ENCODE data around the gene RRAGD. TPM values are rescaled to one million over a fixed set of nuclear protein-coding genes. Genes with fewer than 3 reads are reported as not detected.

RRAGD gene
- total and polyA plus RNA-seq, 2 of the 8 experiments (the other 6 are each of a cell fraction or from before 2014, with no cell fraction given), result 7.2 to 30.8 TPM

DNA sequence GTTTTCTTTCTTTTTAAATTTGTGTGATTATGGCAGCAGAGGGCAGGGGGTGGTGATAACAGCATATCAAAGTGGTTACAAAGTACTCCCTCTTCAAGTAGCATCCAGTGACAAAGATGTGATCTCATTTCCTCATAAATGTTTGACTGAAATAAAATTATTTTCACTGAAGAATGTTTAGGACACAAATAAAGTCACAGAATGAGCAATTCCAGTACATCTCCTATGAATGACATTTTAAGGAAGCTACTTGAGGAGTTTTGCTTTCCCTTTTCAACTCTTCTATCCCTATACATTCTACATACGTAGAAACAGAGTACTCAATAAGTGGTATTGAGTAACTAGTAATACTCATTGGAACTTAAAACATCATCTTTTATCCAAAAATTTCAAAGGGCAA is 83.1 kb downstream of the RRAGD start (continued):
- TF ChIP-seq CTCF (IDR thresholded peaks at IDR 0.05; ENCODE audit: control extremely low read depth in 1 of 3, insufficient read depth in 1 of 3, low read depth in 1 of 3, low read length in 3 of 3) (no peak), JUN (IDR thresholded peaks at IDR 0.05; ENCODE audit: low read depth, low read length) (no peak)
